ENCODE measurements around the gene SSC5D. TPM values are rescaled to one million over a fixed set of nuclear protein-coding genes. Genes with fewer than 3 reads are reported as not detected.

The SSC5D gene
- total RNA-seq, 2 donors from 2014 or later: 2.6 to 5.8 TPM

DNA sequence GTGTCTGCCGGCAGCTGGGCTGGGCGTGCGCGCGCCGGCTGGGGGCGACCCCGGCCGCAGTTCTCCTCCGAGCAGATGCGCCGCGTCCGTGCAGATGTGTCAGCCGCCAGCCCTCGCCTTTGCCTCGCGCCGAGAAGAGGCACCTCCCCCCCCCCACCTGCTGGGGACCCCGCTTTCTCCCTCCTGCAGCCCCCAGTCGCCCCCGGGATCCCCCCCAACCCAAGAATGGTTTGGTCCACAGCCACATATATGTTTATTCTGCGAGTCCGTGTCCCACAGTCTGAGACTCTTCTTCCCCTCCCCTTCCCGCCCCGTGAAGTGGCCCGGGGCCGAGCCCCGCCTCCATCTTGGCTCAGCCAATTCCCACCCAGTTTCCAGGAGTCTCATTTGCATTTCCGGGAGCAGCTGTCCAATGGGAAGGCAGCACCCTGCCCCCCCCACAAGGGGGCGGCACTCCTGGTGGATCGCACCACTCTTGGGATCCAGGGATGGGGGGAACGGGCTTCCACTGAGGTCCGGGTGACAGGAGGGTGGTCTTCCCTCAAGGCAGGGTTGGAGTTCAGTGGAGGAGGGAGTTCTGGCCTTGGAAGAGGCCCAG lies 35.4 kb upstream of the SSC5D start:
- ATAC-seq (peak; percentile 47), DNase-seq (no peak)
- intact Hi-C loops (cut with DNase I, micrococcal nuclease): no loop called here

GRCh38 chr19:55453511-55454260 lies 34.5 kb upstream of the SSC5D start:
- ATAC-seq (no peak), DNase-seq (no peak)
- intact Hi-C loops (cut with DNase I, micrococcal nuclease): no loop called here

- DNase-seq (peak in 1 of 2 donors; percentile 49), ATAC-seq (peak; percentile 51)
- intact Hi-C loops (cut with DNase I, micrococcal nuclease): no loop called here
Measured at GRCh38 chr19:55454787-55455243, 33.4 kb upstream of the SSC5D start.

GRCh38 chr19:55455576-55456235 lies 32.5 kb upstream of the SSC5D start:
- intact Hi-C loops (cut with DNase I, micrococcal nuclease): no loop called here
- ATAC-seq (no peak), DNase-seq (no peak)

DNA sequence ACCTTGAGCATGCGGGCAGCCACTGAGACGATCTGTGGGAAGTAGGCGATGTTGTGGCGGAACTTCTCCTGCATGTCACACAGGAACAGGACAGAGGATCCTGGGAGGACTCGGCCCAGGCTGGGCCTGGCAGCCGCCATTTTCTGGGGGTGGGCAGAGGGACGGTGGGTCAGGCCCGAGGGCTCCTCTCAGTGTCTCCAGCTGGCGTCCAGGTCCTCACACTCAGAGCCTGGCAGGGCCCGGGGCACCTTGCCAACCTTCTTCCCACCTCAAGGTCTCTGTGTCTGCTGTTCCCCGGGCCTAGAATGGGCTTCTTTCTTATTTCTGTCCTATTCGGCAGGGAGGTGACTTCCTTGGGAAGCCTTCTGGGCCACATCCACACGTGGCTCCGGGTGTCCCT lies 31.9 kb upstream of the SSC5D start:
- no peak for ATAC-seq
- intact Hi-C loops (cut with DNase I, micrococcal nuclease): no loop called here
- DNase-seq: no peak

- ATAC-seq (no peak), DNase-seq (no peak)
- intact Hi-C loops (cut with DNase I, micrococcal nuclease): no loop called here
Measured at GRCh38 chr19:55457683-55458457, 30.4 kb upstream of the SSC5D start.

DNA sequence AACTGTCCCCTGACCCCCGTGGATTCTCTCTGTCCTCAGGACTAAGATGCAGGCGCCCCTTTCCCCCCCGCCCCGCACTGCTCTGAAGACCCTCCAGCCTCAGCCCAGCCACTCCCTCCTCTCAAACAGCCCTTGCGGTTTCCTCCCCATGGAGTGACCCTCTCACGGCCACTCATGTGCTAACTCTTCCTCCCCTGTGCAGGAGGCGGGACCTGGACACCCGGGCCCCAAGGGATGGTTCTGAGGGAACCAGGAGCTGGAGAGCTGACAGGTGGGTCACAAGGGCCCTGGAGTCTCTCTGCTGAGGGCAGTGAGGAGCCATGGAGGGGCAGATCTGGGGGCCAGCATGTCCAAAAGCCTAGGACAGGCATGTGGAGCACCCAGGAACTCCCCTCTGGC lies 28.7 kb upstream of the SSC5D start:
- DNase-seq: no peak
- no peak for ATAC-seq
- intact Hi-C loops (cut with DNase I, micrococcal nuclease): no loop called here

GRCh38 chr19:55459950-55460657 lies 28.1 kb upstream of the SSC5D start:
- ATAC-seq (no peak), DNase-seq (no peak)
- intact Hi-C loops (cut with DNase I, micrococcal nuclease): no loop called here

DNA sequence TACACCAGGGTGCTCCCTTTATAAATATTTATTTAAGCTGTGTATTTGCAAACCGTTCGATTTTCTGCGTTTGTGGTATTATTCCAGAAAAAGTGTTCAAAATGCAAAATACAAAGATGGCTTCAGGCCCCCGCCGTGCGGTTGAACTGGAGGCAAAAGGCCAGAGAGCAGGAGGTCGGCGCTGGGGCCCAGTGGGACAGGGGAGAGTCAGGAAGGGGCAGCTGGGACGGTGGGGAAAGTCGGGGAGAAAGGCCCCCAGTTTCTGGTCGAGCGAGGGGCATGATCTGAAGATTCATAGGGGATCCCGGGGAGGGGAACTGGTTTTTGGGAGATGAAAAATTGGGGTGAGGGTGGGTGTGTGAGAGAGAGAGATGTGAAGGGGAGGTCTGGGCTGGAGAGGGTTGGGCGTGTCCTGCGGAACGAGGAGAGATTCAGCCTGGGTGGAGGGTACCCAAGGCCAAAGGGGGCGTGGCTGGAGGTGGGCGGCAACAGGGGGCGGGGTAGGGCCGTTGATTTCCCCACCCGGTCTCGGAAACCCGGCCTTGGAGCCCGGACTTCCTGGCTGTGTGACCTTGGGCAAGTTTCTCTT lies 27.5 kb upstream of the SSC5D start:
- peak; percentile 86 to 88 for DNase-seq
- intact Hi-C loops (cut with DNase I, micrococcal nuclease): no loop called here
- ATAC-seq: peak; percentile 62

DNA sequence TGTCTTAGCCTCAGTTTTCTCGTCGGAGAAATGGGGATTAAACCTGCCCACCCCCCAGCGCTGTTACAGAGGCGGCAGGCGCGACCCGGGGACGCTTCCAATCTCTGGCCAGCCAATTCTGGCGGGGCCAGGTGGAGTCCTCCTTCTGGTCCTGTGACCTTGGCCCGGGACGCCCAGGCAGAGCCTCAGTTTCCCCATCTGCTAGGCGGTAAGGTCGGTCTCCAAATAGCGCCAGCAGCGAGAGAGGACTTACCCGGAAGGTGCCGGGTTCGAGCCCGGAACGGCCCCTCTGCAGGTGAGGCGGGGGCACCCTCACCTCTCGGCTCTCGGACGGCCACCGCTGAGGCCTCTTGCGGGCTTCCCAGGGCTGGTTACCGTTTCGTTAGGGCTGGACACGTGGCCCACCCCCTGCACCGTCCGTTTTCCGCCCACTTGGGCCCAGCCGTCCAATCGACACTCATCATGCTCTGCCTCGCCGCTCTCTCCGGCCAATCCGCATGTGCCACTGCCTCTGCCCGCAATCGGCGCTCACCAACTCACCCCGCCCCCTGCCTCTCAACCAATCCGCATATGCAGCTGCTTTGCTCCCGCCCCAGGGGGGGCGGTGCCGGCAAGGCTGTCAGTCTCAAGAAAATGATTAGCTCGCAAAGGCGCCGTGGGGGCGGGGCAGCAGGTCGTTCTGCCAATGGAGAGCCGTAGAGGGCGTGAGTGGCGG lies 26.8 kb upstream of the SSC5D start, which contains the start of gene ISOC2:
Gene ISOC2, minus strand, starts transcription at position 384 of the 715 bp plus-strand sequence. CDS start 5,156 bp downstream, outside the sequence.
- peak; percentile 90 for ATAC-seq
- DNase-seq: peak; percentile 100
- intact Hi-C loops (cut with DNase I, micrococcal nuclease): no loop called here

GRCh38 chr19:55461974-55462626 lies 26.1 kb upstream of the SSC5D start:
- intact Hi-C loops (cut with DNase I, micrococcal nuclease): no loop called here
- DNase-seq: peak in 1 of 2 donors; percentile 45
- peak; percentile 38 for ATAC-seq

GRCh38 chr19:55462722-55463121 lies 25.5 kb upstream of the SSC5D start:
- no peak for DNase-seq
- ATAC-seq: no peak
- intact Hi-C loops (cut with DNase I, micrococcal nuclease): no loop called here

DNA sequence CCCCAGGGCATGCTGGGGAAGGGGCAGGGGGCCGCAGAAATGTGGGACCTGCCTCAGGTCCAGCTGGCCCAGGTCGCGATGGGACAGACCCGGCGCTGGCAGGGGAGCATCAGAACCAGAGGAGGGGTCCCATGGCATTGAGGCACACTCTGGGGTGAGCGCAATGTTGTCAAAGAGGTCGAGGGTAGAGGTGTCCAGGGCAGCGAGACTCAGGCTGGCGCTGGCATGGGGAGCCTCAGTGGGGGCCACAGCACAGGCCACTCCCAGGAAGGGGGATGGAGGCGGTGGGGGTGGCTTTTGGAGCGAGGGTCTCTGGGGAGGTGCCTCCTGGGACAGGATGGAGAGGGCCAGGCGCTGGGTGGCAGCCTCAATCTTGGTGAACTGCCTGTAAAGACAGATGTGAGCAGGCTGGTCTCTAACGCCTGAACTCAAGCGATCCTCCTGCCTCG lies 24.6 kb upstream of the SSC5D start:
- intact Hi-C loops (cut with DNase I, micrococcal nuclease): no loop called here
- no peak for ATAC-seq
- no peak for DNase-seq

- no peak for ATAC-seq
- DNase-seq: no peak
- intact Hi-C loops (cut with DNase I, micrococcal nuclease): no loop called here
Measured at GRCh38 chr19:55464039-55464661, 24.1 kb upstream of the SSC5D start.

DNA sequence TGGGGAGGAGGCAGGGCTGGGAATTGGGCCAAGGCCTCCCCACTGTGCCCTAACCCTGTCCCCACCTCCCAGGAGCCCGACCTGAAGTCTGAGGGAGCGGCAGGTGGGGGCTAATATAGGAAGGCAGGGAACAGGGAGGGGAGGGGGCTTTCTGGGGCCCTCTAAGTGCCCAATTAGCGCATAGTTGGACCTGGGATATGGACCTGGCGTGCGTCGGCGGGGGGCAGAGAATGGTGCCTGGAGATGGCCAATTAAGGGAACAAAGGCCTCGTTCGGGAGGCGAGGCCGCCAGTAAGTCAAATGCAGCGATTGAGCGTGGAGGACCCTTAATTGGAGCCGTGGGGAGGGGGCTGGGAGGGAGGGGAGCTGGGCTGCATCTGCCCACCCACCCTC lies 23.6 kb upstream of the SSC5D start, which contains the start of gene C19orf85:
Gene C19orf85, minus strand, starts transcription at position 90 of the 393 bp plus-strand sequence. CDS start 197 bp downstream, outside the sequence.
- DNase-seq (no peak), ATAC-seq (no peak)
- intact Hi-C loops (cut with DNase I, micrococcal nuclease): loop anchor here in 1 of 2 donors (5.0 kb wide), 1 partner anchor 43 kb away; no protein-coding TSS in a partner anchor
